Fibroblast of lung (primary cell): ENCODE results near the gene PEX11G. TPM values are rescaled to one million over a fixed set of nuclear protein-coding genes. Genes with fewer than 3 reads are reported as not detected.

Experiments
- DNase-seq, 2 donors: peaks; one replicate each; pipeline versions ENCODE4 v3.0.0 to v3.0.0-alpha.2; 2010; ENCODE audit warnings: low read depth in 2 of 2
- H2AFZ ChIP-seq: 2 replicates; pipeline ENCODE4 v1.5.1; 2012; ENCODE audit warnings: low read length, control low read depth, inconsistent platforms
- H3K27ac ChIP-seq: 2 replicates; pipeline ENCODE4 v1.5.1; 2011; ENCODE audit warnings: low read length, control low read depth; ENCODE audit not compliant: insufficient read depth
- H3K27me3 ChIP-seq: 2 replicates; pipeline ENCODE4 v1.5.1; 2011; ENCODE audit warnings: mild to moderate bottlenecking, low read length; ENCODE audit not compliant: control insufficient read depth, insufficient read depth
- H3K36me3 ChIP-seq: 2 replicates; pipeline ENCODE4 v1.5.1; 2011; ENCODE audit warnings: low read length; ENCODE audit not compliant: control insufficient read depth, insufficient read depth
- H3K4me1 ChIP-seq: 2 replicates; pipeline ENCODE4 v1.5.1; 2011; ENCODE audit warnings: low read length; ENCODE audit not compliant: control insufficient read depth, insufficient read depth; ENCODE audit errors: extremely low read depth
- H3K4me2 ChIP-seq: 2 replicates; pipeline ENCODE4 v1.5.1; 2011; ENCODE audit warnings: low read length, control low read depth; ENCODE audit not compliant: insufficient read depth; ENCODE audit errors: extremely low read depth
- H3K4me3 ChIP-seq, 4 experiments: fragments of 200-600 bp in 1 of 4; sonication (generic) in 1 of 4; replicated peaks in 1 of 4; 2 replicates each; pipeline ENCODE4 v1.5.1; 2011 to 2016; ENCODE audit warnings: low read length in 4 of 4, low read depth in 3 of 4, mild to moderate bottlenecking in 3 of 4, control low read depth in 2 of 4, inconsistent platforms in 1 of 4, mixed read lengths in 1 of 4; ENCODE audit not compliant: insufficient read depth in 1 of 4; ENCODE audit errors: control extremely low read depth in 1 of 4
- H3K79me2 ChIP-seq: 2 replicates; pipeline ENCODE4 v1.5.1; 2012; ENCODE audit warnings: mild to moderate bottlenecking, low read length, inconsistent platforms; ENCODE audit not compliant: control insufficient read depth, insufficient read depth
- H3K9ac ChIP-seq: 2 replicates; pipeline ENCODE4 v1.5.1; 2011; ENCODE audit warnings: mild to moderate bottlenecking, low read length, control low read depth; ENCODE audit not compliant: insufficient read depth
- H3K9me3 ChIP-seq: 2 replicates; pipeline ENCODE4 v1.5.1; 2012; ENCODE audit warnings: low read depth, low read length; ENCODE audit not compliant: control insufficient read depth, insufficient read depth
- H4K20me1 ChIP-seq: 2 replicates; pipeline ENCODE4 v1.5.1; 2011; ENCODE audit warnings: low read length; ENCODE audit not compliant: control insufficient read depth, insufficient read depth; ENCODE audit errors: extremely low read depth
- CTCF ChIP-seq, 2 donors: IDR thresholded peaks in 1 of 2; conservative IDR thresholded peaks in 1 of 2; 1 replicate in 1 of 2; 2 replicates in 1 of 2; pipeline ENCODE4 v1.5.1; 2011 to 2012; ENCODE audit warnings: low read length in 2 of 2, control low read depth in 1 of 2, inconsistent platforms in 1 of 2, low read depth in 1 of 2, mild to moderate bottlenecking in 1 of 2
- EZH2 ChIP-seq: IDR thresholded peaks from 2 replicates; pipeline ENCODE4 v1.5.1; 2012; ENCODE audit warnings: low read length, control low read depth, mild to moderate bottlenecking; ENCODE audit errors: missing control alignments
- polyA plus RNA-seq, 2 donors: library from polyadenylated mRNA; depleted of rRNA in 1 of 2; stranded (reverse) in 1 of 2; unstranded in 1 of 2; fragments of >200 nt; gene quantifications; 2 replicates each; pipeline ENCODE4 v1.2.1, GENCODE V29; 2011 to 2012; ENCODE audit warnings: missing spikeins in 1 of 2
- total RNA-seq: library from RNA; depleted of rRNA; stranded (reverse); fragments of >200 nt; gene quantifications from 2 replicates; pipeline ENCODE4 v1.2.1, GENCODE V29; 2014

The PEX11G gene
- total and polyA plus RNA-seq, 2 donors (not counting 1 experiment from before 2014, with no cell fraction given): 1.2 to 3.8 TPM

- Histone ChIP-seq H3K27ac (no peak overlapping the region), H3K79me2 (no peaks in the 10 kb centered on the region), H3K4me2 (no peak overlapping the region), H3K4me1 (no peaks in the 10 kb centered on the region), H3K36me3 (peaks cover 4% of the 10 kb centered on the region), H4K20me1 (no peaks in the 10 kb centered on the region), H3K4me3 (no peak overlapping the region), H3K9ac (no peak overlapping the region), H3K9me3 (no peaks in the 10 kb centered on the region), H2AFZ (no peak overlapping the region), H3K27me3 (no peaks in the 10 kb centered on the region)
- no peak for TF ChIP-seq CTCF (conservative IDR thresholded peaks at IDR 0.05 in 1 of 2, IDR thresholded peaks at IDR 0.05 in 1 of 2; ENCODE audit: low read depth in 1 of 2, low read length in 2 of 2)
- no peak for TF ChIP-seq EZH2
- no peak for DNase-seq
Observed at GRCh38 chr19:7470540-7471305, 18.1 kb downstream of the PEX11G start.

GRCh38 chr19:7469669-7470285, 19.1 kb downstream of the PEX11G start:
- Histone ChIP-seq H3K9me3 (no peaks in the 10 kb centered on the region), H3K4me3 (no peak overlapping the region), H4K20me1 (no peaks in the 10 kb centered on the region), H3K9ac (no peak overlapping the region), H3K79me2 (no peaks in the 10 kb centered on the region), H3K36me3 (peaks cover 4% of the 10 kb centered on the region), H3K4me1 (no peaks in the 10 kb centered on the region), H3K4me2 (no peak overlapping the region), H3K27me3 (no peaks in the 10 kb centered on the region), H2AFZ (no peak overlapping the region), H3K27ac (no peak overlapping the region)
- TF ChIP-seq EZH2 (no peak), CTCF (conservative IDR thresholded peaks at IDR 0.05 in 1 of 2, IDR thresholded peaks at IDR 0.05 in 1 of 2; ENCODE audit: low read depth in 1 of 2, low read length in 2 of 2) (no peak)
- DNase-seq: no peak

- Histone ChIP-seq H3K36me3 (peaks cover 4% of the 10 kb centered on the region), H3K79me2 (no peaks in the 10 kb centered on the region), H3K27me3 (no peaks in the 10 kb centered on the region), H3K4me3 (no peak overlapping the region), H3K27ac (no peak overlapping the region), H3K9ac (no peak overlapping the region), H2AFZ (no peak overlapping the region), H3K9me3 (no peaks in the 10 kb centered on the region), H3K4me2 (no peak overlapping the region), H3K4me1 (no peaks in the 10 kb centered on the region), H4K20me1 (no peaks in the 10 kb centered on the region)
- DNase-seq: no peak
- no peak for TF ChIP-seq EZH2
- no peak for TF ChIP-seq CTCF (conservative IDR thresholded peaks at IDR 0.05 in 1 of 2, IDR thresholded peaks at IDR 0.05 in 1 of 2; ENCODE audit: low read depth in 1 of 2, low read length in 2 of 2)
Observed at GRCh38 chr19:7468840-7469239, 20.0 kb downstream of the PEX11G start.
